Activated CD8-positive, alpha-beta memory T cell treated with anti-CD3 and anti-CD28 coated beads, Interleukin-2, amount 10 ng/mL, durations not matched to agents 7 days and 5 days (primary cell): ENCODE data around the gene VAMP5. TPM values are rescaled to one million over a fixed set of nuclear protein-coding genes. Genes with fewer than 3 reads are reported as not detected.
"Not testable (repeated sequence)": the region's sequence is repeated elsewhere in the genome, so short reads cannot be mapped to it uniquely, and the experiment has no call there.

Source experiments
- ATAC-seq: fragments of 150-1000 bp; cut with Tn5 transposase; one replicate; pipeline ENCODE4 v1.10.0; 2021; ENCODE audit warnings: moderate library complexity
- CTCF ChIA-PET: fragments of 350-600 bp; sonication (Branson Sonifier 250); formaldehyde crosslinking; loops from one replicate; lab custom pipeline; 2021; ENCODE audit warnings: antibody characterized with exemption; lab: Charles Lee
- DNase-seq: peaks from one replicate; pipeline ENCODE4 v3.0.0-alpha.2; 2020
- H3K27ac Mint-ChIP-seq: one replicate; pipeline ENCODE4 v1.8.0; 2021; ENCODE audit warnings: mild to moderate bottlenecking, mixed read lengths
- H3K27me3 Mint-ChIP-seq: one replicate; pipeline ENCODE4 v1.8.0; 2021; ENCODE audit warnings: mixed read lengths
- H3K36me3 Mint-ChIP-seq: one replicate; pipeline ENCODE4 v1.8.0; 2021; ENCODE audit warnings: mild to moderate bottlenecking, mixed read lengths
- H3K4me1 Mint-ChIP-seq: one replicate; pipeline ENCODE4 v1.8.0; 2021; ENCODE audit warnings: mixed read lengths
- H3K4me3 Mint-ChIP-seq: one replicate; pipeline ENCODE4 v1.8.0; 2021; ENCODE audit warnings: mild to moderate bottlenecking, moderate library complexity, mixed read lengths
- H3K9me3 Mint-ChIP-seq: one replicate; pipeline ENCODE4 v1.8.0; 2022; ENCODE audit warnings: low read depth, mixed read lengths
- total RNA-seq, 2 experiments: library from RNA; stranded (reverse); gene quantifications; one replicate each; pipeline ENCODE4 v1.2.3, GENCODE V29; 2021

Gene VAMP5
- total RNA-seq, 2 experiments from 2014 or later, result 84.4 to 88.4 TPM

GRCh38 chr2:85601771-85602475 is 17.7 kb downstream of the VAMP5 start:
- H3K4me3 Mint-ChIP-seq, result peak overlapping the region; percentile 68
- peaks cover 2% of the 10 kb centered on the region for H3K27me3 Mint-ChIP-seq
- no peaks in the 10 kb centered on the region for H3K9me3 Mint-ChIP-seq
- no peak for DNase-seq
- peaks cover 5% of the 10 kb centered on the region for H3K36me3 Mint-ChIP-seq
- peaks cover 25% of the 10 kb centered on the region for H3K4me1 Mint-ChIP-seq
- ATAC-seq, result peak; percentile 16
- H3K27ac Mint-ChIP-seq, result no peak overlapping the region
- CTCF ChIA-PET, result interaction anchor here (0.9 kb wide), 1 partner anchor 10 kb away, joined by 4 read pairs; the partner anchor contains the start of gene C2orf68

GRCh38 chr2:85602476-85603234 is 18.4 kb downstream of the VAMP5 start, which contains the start of gene TMEM150A:
TMEM150A (minus strand) TSS chr2:85602698; CDS start chr2:85601948, 750 bp downstream.
- Mint-ChIP-seq H3K27ac (no peak within 1 kb of the TSS), H3K27me3 (peaks cover 2% of the 10 kb centered on the region), H3K4me3 (peak within 1 kb of the TSS; percentile 77), H3K9me3 (no peaks in the 10 kb centered on the region), H3K4me1 (peaks cover 20% of the 10 kb centered on the region), H3K36me3 (peaks cover 6% of the 10 kb centered on the region)
- CTCF ChIA-PET, result interaction anchor here (1.5 kb wide), 1 partner anchor 8 kb away, joined by 3 read pairs; no protein-coding TSS in a partner anchor
- peak; percentile 88 for DNase-seq
- peak; percentile 97 for ATAC-seq

DNA sequence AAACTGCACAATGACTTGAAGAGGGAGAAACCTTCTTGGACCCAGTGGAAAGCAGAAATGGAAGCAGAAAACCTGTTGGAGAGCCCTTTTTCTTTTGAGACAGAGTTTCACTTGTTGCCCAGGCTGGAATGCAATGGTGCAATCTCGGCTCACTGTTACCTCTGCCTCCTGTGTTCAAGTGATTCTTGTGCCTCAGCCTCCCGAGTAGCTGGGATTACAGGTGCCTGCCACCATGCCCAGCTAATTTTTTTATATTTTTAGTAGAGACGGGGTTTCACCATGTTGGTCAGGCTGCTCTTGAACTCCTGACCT is 19.9 kb downstream of the VAMP5 start:
- DNase-seq, H3K27ac Mint-ChIP-seq, H3K27me3 Mint-ChIP-seq, ATAC-seq, H3K9me3 Mint-ChIP-seq, H3K4me3 Mint-ChIP-seq: not testable (repeated sequence)
- H3K4me1 Mint-ChIP-seq, result peaks cover 19% of the 10 kb centered on the region
- CTCF ChIA-PET, result interaction anchor here (1.3 to 2.6 kb wide), 3 partner anchors 8 to 33 kb away, joined by 3 to 13 read pairs (median 3); partner anchors contain the start of gene RNF181
- H3K36me3 Mint-ChIP-seq, result peaks cover 13% of the 10 kb centered on the region

DNA sequence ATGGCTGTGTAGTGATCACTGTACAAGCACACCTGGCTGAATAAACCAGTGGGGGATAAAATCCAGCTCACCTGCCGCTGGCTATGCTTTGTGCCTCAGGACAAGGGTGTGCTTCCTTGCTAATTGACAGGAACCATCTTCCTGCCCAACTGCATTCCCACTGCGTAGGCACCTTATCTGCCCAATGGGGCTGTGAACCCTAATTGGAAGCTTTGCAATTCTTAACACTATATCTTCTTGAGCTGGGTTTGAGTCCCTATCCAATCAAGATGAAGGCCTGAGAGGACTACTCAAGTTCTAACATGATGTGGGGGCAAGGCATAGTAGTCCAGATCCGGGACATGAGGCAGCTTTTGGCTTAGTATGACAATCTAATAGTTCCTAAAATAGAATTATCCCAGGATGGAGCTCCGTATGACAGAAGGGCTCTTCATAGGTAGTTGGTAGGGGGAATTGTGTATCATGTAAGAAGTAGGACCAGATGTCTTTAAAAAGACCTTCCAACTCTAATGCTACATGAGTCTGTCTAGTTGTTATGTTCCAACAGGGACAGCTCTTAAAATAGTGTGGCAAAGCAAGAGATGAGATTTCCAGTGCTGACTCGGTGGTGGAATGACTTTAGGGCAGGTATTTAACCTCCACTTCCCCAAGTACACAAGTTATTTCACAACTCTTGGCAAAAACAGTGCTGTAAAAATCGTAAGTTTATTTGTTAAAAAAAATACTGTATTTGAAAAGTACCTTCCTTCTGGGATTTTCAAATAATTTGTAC is 20.5 kb downstream of the VAMP5 start:
- CTCF ChIA-PET, result interaction anchor here (0.7 to 2.6 kb wide), 4 partner anchors 9 to 33 kb away, joined by 3 to 13 read pairs (median 3); partner anchors contain the start of gene RNF181
- Mint-ChIP-seq H3K27me3 (peaks cover 2% of the 10 kb centered on the region), H3K36me3 (peaks cover 15% of the 10 kb centered on the region), H3K4me1 (peaks cover 16% of the 10 kb centered on the region), H3K4me3 (no peak overlapping the region), H3K9me3 (no peaks in the 10 kb centered on the region), H3K27ac (no peak overlapping the region)
- DNase-seq, result no peak
- ATAC-seq, result no peak

DNA sequence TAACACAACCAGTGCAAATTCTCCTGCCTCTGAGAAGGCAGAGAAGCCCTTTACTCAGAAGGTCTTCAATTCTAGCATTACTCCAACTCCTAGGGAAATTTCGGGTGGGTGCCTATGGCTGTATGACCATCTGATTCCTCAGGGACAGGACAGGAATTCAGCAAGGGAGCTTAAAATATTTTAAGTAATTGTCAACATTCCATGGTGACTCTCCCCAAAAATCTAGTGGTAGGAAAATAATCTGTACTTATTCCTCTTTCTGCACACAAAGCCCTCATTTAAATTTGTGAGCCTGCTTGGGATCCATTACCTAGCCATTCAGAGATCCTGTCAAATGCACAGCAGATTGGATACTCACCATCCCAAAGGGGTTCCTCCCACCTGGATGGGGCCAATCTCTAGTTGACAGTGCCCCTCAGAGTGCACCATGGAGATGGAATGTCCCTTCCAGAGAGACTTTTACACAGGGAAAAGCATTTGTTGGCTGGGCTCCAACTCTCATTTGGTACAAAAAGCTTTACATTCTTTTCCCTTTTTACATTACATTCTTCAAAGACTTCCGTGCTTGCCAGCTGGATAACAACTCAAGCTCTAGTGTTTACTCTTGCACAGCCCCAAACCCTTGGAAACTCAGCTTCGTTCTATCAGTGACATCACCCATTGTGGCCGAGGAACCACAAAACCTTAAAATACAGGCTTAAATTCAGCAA is 21.3 kb downstream of the VAMP5 start:
- Mint-ChIP-seq H3K36me3 (peaks cover 19% of the 10 kb centered on the region), H3K4me1 (peaks cover 22% of the 10 kb centered on the region), H3K9me3 (no peaks in the 10 kb centered on the region), H3K27ac (no peak overlapping the region), H3K4me3 (no peak overlapping the region), H3K27me3 (peaks cover 2% of the 10 kb centered on the region)
- CTCF ChIA-PET, result interaction anchor here (1.0 to 2.6 kb wide), 3 partner anchors 9 to 32 kb away, joined by 3 to 13 read pairs (median 7); partner anchors contain the start of gene RNF181
- DNase-seq (no peak), ATAC-seq (no peak)

- peaks cover 19% of the 10 kb centered on the region for H3K36me3 Mint-ChIP-seq
- CTCF ChIA-PET, result interaction anchor here (1.6 to 2.6 kb wide), 2 partner anchors 10 to 31 kb away, joined by 7 to 13 read pairs; partner anchors contain the start of gene RNF181
- no peak overlapping the region for H3K4me3 Mint-ChIP-seq
- H3K4me1 Mint-ChIP-seq, result peaks cover 22% of the 10 kb centered on the region
- H3K27me3 Mint-ChIP-seq, result peaks cover 2% of the 10 kb centered on the region
- no peak overlapping the region for H3K27ac Mint-ChIP-seq
- H3K9me3 Mint-ChIP-seq, result no peaks in the 10 kb centered on the region
- ATAC-seq, result no peak
- no peak for DNase-seq
These were observed 21.9 kb downstream of the VAMP5 start for GRCh38 chr2:85606116-85606455.

- Mint-ChIP-seq H3K4me3 (no peak overlapping the region), H3K36me3 (peaks cover 19% of the 10 kb centered on the region)
- CTCF ChIA-PET, result no interaction called here
These were observed 23.3 kb downstream of the VAMP5 start for GRCh38 chr2:85607268-85608215.

GRCh38 chr2:85611217-85611704 is 27.0 kb downstream of the VAMP5 start:
- Mint-ChIP-seq H3K27me3 (no peaks in the 10 kb centered on the region), H3K4me3 (peak overlapping the region; percentile 87)
- CTCF ChIA-PET, result interaction anchor here (1.0 to 1.6 kb wide), 5 partner anchors 10 to 62 kb away, joined by 3 to 5 read pairs (median 4); partner anchors contain the start of gene RNF181

More at GRCh38 chr2:85607268-85608215, 23.3 kb downstream of the VAMP5 start:
- peaks cover 2% of the 10 kb centered on the region for H3K27me3 Mint-ChIP-seq
- no peak overlapping the region for H3K27ac Mint-ChIP-seq
- ATAC-seq (no peak), DNase-seq (no peak)
- H3K4me1 Mint-ChIP-seq, result peaks cover 25% of the 10 kb centered on the region
- H3K9me3 Mint-ChIP-seq, result no peaks in the 10 kb centered on the region

DNA sequence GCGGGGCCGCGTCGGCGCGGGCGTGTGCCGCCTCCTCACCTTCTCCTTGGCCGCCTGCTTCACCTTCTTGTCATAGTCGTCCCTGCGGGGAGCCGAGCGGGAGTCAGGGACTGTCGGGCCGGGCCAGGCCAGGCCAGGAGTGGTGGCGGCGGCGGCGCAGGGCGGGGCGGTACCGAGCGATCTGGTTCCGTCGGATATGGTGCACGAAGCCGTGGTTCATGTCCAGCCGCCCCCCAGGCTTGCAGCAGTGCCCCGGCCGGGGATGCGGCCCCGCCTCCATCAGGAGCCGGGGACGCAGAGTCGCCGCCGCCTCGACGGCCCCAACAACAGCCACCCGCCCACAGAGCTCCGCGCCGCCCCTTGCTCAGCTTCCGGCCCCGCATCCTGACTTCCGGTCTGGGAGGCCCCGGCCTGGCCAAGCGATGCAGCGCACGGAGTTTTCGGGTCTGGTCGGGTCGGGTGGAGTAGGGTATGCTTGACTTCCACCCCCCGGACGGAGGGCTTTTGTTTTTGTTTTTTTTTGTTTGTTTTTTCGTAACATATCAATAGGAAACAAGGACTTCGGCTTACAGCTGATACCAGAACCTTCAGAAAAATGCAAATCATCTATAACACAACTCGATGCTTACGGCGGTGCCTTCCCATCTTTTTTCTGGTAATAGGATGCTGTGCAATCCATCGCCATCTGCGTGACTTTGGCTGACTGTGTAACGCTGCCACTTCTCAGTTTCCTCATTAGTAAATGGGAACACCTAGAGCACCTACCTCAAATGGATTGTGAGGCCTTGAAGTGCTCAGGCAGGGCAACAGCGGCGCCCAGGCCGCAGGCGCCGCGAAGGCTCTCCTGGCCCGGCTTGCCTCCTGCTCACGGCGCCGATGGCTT is 27.7 kb downstream of the VAMP5 start, which contains the start of gene C2orf68:
Gene C2orf68 (minus strand): TSS at position 362 of the 883 bp plus-strand sequence. CDS start 82 bp downstream, at position 280.
- H3K4me3 Mint-ChIP-seq, result peak within 1 kb of the TSS; percentile 87
- no peaks in the 10 kb centered on the region for H3K27me3 Mint-ChIP-seq
- H3K27ac Mint-ChIP-seq, result peak within 1 kb of the TSS; percentile 87
- CTCF ChIA-PET, result interaction anchor here (1.0 to 1.6 kb wide), 4 partner anchors 10 to 56 kb away, joined by 4 to 5 read pairs (median 4); partner anchors contain the start of gene RNF181
- ATAC-seq, result peak; percentile 81
- peak; percentile 93 for DNase-seq
- H3K36me3 Mint-ChIP-seq, result peaks cover 18% of the 10 kb centered on the region
- no peaks in the 10 kb centered on the region for H3K9me3 Mint-ChIP-seq
- H3K4me1 Mint-ChIP-seq, result peaks cover 34% of the 10 kb centered on the region

More at GRCh38 chr2:85611217-85611704, 27.0 kb downstream of the VAMP5 start:
- Mint-ChIP-seq H3K9me3 (no peaks in the 10 kb centered on the region), H3K36me3 (peaks cover 19% of the 10 kb centered on the region), H3K27ac (peak overlapping the region; percentile 80), H3K4me1 (peaks cover 34% of the 10 kb centered on the region)
- peak; percentile 15 for ATAC-seq
- no peak for DNase-seq

DNA sequence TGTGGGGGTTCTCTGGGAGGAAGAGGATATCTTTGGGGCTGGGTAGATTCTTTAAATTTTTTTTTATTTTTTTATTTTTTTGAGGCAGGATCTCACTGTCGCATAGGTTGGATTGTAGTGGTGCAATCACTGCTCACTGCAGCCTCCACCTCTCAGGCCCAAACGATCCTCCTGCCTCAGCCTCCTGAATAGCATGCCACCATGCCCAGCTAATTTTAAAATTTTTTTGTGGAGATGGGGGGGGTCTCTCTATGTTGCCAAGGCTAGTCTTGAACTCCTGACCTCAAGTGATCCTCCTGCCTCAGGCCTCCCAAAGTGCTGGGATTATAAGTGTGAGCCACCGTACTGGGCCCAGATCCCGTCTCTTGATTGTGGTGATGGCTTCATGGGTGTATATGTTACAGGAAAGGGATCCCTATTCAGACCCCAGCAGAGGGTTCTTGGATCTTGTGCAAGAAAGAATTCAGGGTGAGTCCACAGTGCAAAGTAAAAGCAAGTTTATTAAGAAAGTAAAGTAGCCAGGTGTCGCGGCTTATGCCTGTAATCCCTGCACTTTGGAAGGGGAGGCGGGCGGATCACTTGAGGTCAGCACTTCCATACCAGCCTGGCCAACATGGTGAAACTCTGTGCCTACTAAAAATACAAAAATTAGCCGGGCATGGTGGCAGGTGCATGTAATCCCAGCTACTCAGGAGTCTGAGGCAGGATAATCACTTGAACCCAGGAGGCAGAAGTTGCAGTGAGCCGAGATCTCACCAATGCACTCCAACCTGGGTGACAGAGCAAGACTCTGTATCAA is 29.7 kb downstream of the VAMP5 start:
- CTCF ChIA-PET, result no interaction called here
- Mint-ChIP-seq H3K4me3 (peak overlapping the region; percentile 23), H3K27ac (peak overlapping the region; percentile 52), H3K4me1 (peaks cover 48% of the 10 kb centered on the region), H3K9me3 (no peaks in the 10 kb centered on the region), H3K36me3 (peaks cover 13% of the 10 kb centered on the region), H3K27me3 (no peaks in the 10 kb centered on the region)
- ATAC-seq, result no peak
- DNase-seq, result no peak
